GM12878 (cell line): Measurements from ENCODE around the gene OR2A12. TPM values are rescaled to one million over a fixed set of nuclear protein-coding genes. Genes with fewer than 3 reads are reported as not detected.

Source experiments
- ATAC-seq: fragments of 200-7000 bp; cut with Tn5 transposase; 3 replicates; pipeline ENCODE4 v1.9.1; 2020; ENCODE audit warnings: mild to moderate bottlenecking, moderate library complexity
- BruUV-seq: library from RNA; stranded (reverse); fragments of 400-500 nt; replicated peaks from 2 replicates; lab custom pipeline; 2021; lab: Mats Ljungman, UMichigan
- CTCF ChIA-PET: fragments of 300-600 bp; sonication (Branson Sonifier 250); formaldehyde crosslinking; extraction: SDS; loops from one replicate; lab custom pipeline; 2021; ENCODE audit warnings: inconsistent platforms; lab: Yijun Ruan, JAX
- POLR2A ChIA-PET: fragments of 350-600 bp; formaldehyde crosslinking; extraction: SDS; loops from one replicate; lab custom pipeline; 2021; ENCODE audit warnings: inconsistent platforms; lab: Charles Lee
- RAD21 ChIA-PET: fragments of 300-600 bp; sonication (Branson Sonifier 250); formaldehyde crosslinking; loops from one replicate; lab custom pipeline; 2023; ENCODE audit warnings: antibody characterized with exemption; ENCODE audit not compliant: unreplicated experiment; lab: Charles Lee
- SMC1A ChIA-PET: fragments of 300-600 bp; sonication (Branson Sonifier 250); formaldehyde crosslinking; loops from one replicate; lab custom pipeline; 2023; ENCODE audit not compliant: unreplicated experiment, uncharacterized antibody; lab: Charles Lee
- DNase-seq: peaks from one replicate; pipeline ENCODE4 v3.0.0-alpha.2; 2011; ENCODE audit warnings: low read depth, low spot score
- FAIRE-seq: peaks from 3 replicates; lab custom pipeline; 2011; peaks lifted over from hg19 to GRCh38; lab: Jason Lieb, UNC
- H2AFZ ChIP-seq: 2 replicates; pipeline ENCODE4 v1.6.0; 2011; ENCODE audit warnings: low read depth, low read length, control low read depth; ENCODE audit not compliant: control insufficient read depth
- H3K27ac ChIP-seq: 2 replicates; pipeline ENCODE4 v1.5.1; 2011; ENCODE audit warnings: control low read depth; ENCODE audit not compliant: control insufficient read depth, insufficient read depth
- H3K27me3 ChIP-seq, 2 experiments: replicated peaks in 1 of 2; 2 replicates each; pipeline versions ENCODE4 v1.6.0 to v1.6.1; 2011; ENCODE audit warnings: low read length in 1 of 2; ENCODE audit not compliant: control insufficient read depth in 2 of 2, insufficient read depth in 2 of 2
- H3K36me3 ChIP-seq, 2 experiments: 2 replicates each; pipeline ENCODE4 v1.5.1; 2011; ENCODE audit warnings: low read length in 1 of 2; ENCODE audit not compliant: control insufficient read depth in 2 of 2, insufficient read depth in 2 of 2
- H3K4me1 ChIP-seq: 2 replicates; pipeline ENCODE4 v1.6.1; 2011; ENCODE audit warnings: mild to moderate bottlenecking, low read length, moderate library complexity, mixed read lengths; ENCODE audit not compliant: control insufficient read depth, insufficient read depth
- H3K4me2 ChIP-seq: 2 replicates; pipeline ENCODE4 v1.6.0; 2011; ENCODE audit warnings: control low read depth; ENCODE audit not compliant: control insufficient read depth, insufficient read depth
- H3K4me3 ChIP-seq: fragments of 200-600 bp; sonication (generic); 2 replicates; pipeline ENCODE4 v1.5.1; 2016
- H3K79me2 ChIP-seq: 2 replicates; pipeline ENCODE4 v1.6.0; 2011; ENCODE audit warnings: low read length; ENCODE audit not compliant: control insufficient read depth, insufficient read depth
- H3K9ac ChIP-seq: 2 replicates; pipeline ENCODE4 v1.8.0; 2011; ENCODE audit warnings: low read length, control low read depth, mixed read lengths; ENCODE audit not compliant: control insufficient read depth, insufficient read depth
- H3K9me3 ChIP-seq: replicated peaks from 3 replicates; pipeline ENCODE4 v1.5.1; 2011; ENCODE audit warnings: mild to moderate bottlenecking, low read length; ENCODE audit not compliant: control insufficient read depth, insufficient read depth
- H4K20me1 ChIP-seq: 2 replicates; pipeline ENCODE4 v1.6.0; 2011; ENCODE audit not compliant: control insufficient read depth, insufficient read depth
- ATF7 ChIP-seq: fragments of 450-650 bp; IDR thresholded peaks from 2 replicates; pipeline ENCODE4 v1.6.1; 2016; ENCODE audit warnings: low read depth, mild to moderate bottlenecking
- CBFB ChIP-seq: IDR thresholded peaks from 2 replicates; pipeline ENCODE4 v1.6.1; 2016; ENCODE audit warnings: antibody characterized with exemption, low read depth
- EZH2 ChIP-seq: IDR thresholded peaks from 2 replicates; pipeline ENCODE4 v1.6.1; 2012; ENCODE audit warnings: low read depth, mild to moderate bottlenecking, control low read depth, inconsistent platforms, low read length, borderline replicate concordance; ENCODE audit not compliant: control insufficient read depth
- IKZF2 ChIP-seq, 2 experiments: fragments of 450-650 bp; IDR thresholded peaks; 2 replicates each; pipeline ENCODE4 v1.6.1; 2017; ENCODE audit warnings: mild to moderate bottlenecking in 2 of 2, moderate library complexity in 2 of 2
- KDM1A ChIP-seq: fragments of 200-600 bp; sonication (generic); IDR thresholded peaks from 2 replicates; pipeline ENCODE4 v1.6.1; 2016; ENCODE audit warnings: borderline replicate concordance
- MYB ChIP-seq: fragments of 150-350 bp; IDR thresholded peaks from 2 replicates; pipeline ENCODE4 v1.6.1; 2014; ENCODE audit warnings: mild to moderate bottlenecking, low read depth, low read length, borderline replicate concordance
- MYC ChIP-seq: IDR thresholded peaks from 2 replicates; pipeline ENCODE4 v1.6.1; 2011; ENCODE audit warnings: mild to moderate bottlenecking, low read length, moderate library complexity, inconsistent platforms; ENCODE audit not compliant: insufficient read depth, insufficient replicate concordance, insufficient read length, severe bottlenecking
- RB1 ChIP-seq: fragments of 450-650 bp; formaldehyde crosslinking; IDR thresholded peaks from 2 replicates; pipeline ENCODE4 v1.6.1; 2017; ENCODE audit warnings: mild to moderate bottlenecking, borderline replicate concordance
- YBX1 ChIP-seq: fragments of 450-650 bp; IDR thresholded peaks from 2 replicates; pipeline ENCODE4 v1.6.1; 2016; ENCODE audit warnings: antibody characterized with exemption
- WGBS: methylation state at CpG from one replicate; pipeline ENCODE4 v1.1.6; 2016; ENCODE audit warnings: low lambda C conversion rate; ENCODE audit not compliant: insufficient replicate concordance, insufficient coverage; ENCODE audit errors: missing lambda C conversion rate; 5-methylcytosine and 5-hydroxymethylcytosine counted together
- in situ Hi-C: fragments of 300-500 bp; cut with MboI; formaldehyde crosslinking; loops from 9 replicates; pipeline ENCODE4 v1.14.3; 2018; ENCODE audit warnings: mixed read lengths
- intact Hi-C: fragments of 100-400 bp; cut with micrococcal nuclease; formaldehyde crosslinking; loops from one replicate; pipeline ENCODE4 v1.14.2; 2022; ENCODE audit not compliant: unreplicated experiment
- polyA plus RNA-seq, 11 experiments: library from polyadenylated mRNA; depleted of rRNA in 4 of 11; unstranded in 6 of 11; stranded (reverse) in 5 of 11; fragments of >200 nt; fragmentation: Nextera tagmentation in 4 of 11; fragmentation: Illumina TruSeq in 1 of 11; extraction: Ambion mirVana in 4 of 11; extraction: Trizol in 1 of 11; gene quantifications; 1 replicate in 1 of 11; 2 replicates in 10 of 11; pipeline versions ENCODE4 v1.2.1 to v1.2.3, GENCODE V29; 2011 to 2016; ENCODE audit warnings: inconsistent platforms in 2 of 11, missing spikeins in 2 of 11, low read depth in 1 of 11
- total RNA-seq, 4 experiments: library from RNA; depleted of rRNA in 3 of 4; stranded (reverse); fragments of >200 nt in 3 of 4; fragmentation: Illumina TruSeq in 1 of 4; extraction: Trizol in 1 of 4; gene quantifications; 2 replicates each; pipeline versions ENCODE4 v1.2.1 to v1.2.3, GENCODE V29; 2013 to 2021
- TF ChIP-seq, protein P1 (sequence below): fragments of 150-350 bp; IDR thresholded peaks from 2 replicates; pipeline ENCODE4 v1.6.1; 2016; ENCODE audit warnings: low read depth, low read length
- TF ChIP-seq, protein P2 (sequence below): fragments of 450-650 bp; IDR thresholded peaks from 2 replicates; pipeline ENCODE4 v1.6.1; 2016; ENCODE audit warnings: mild to moderate bottlenecking
- TF ChIP-seq, protein P3 (sequence below): fragments of 150-350 bp; IDR thresholded peaks from 2 replicates; pipeline ENCODE4 v1.6.1; 2014; ENCODE audit warnings: mild to moderate bottlenecking, low read depth, low read length

OR2A12 gene
- total and polyA plus RNA-seq, 10 of the 15 experiments (the other 5 are each of a cell fraction or from before 2014, with no cell fraction given) = not detected

DNA sequence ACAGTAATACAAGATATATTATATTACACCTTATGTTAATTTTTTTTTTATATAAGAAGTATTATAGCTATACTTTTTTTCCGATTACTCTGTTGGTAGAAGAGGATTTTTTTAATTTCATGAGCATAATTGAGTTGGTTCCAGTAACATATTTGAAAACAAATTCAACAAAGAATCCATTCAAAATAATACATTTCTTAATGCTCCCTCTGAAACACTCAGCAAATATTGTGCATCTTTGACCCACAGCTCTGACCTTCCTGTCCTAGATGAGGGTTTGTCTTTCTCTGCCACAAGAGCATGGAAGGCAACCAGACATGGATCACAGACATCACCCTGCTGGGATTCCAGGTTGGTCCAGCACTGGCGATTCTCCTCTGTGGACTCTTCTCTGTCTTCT, 23.2 kb downstream of the OR2A12 start, which contains the start of gene OR2A2 (continued):
- TF ChIP-seq, protein P1, sequence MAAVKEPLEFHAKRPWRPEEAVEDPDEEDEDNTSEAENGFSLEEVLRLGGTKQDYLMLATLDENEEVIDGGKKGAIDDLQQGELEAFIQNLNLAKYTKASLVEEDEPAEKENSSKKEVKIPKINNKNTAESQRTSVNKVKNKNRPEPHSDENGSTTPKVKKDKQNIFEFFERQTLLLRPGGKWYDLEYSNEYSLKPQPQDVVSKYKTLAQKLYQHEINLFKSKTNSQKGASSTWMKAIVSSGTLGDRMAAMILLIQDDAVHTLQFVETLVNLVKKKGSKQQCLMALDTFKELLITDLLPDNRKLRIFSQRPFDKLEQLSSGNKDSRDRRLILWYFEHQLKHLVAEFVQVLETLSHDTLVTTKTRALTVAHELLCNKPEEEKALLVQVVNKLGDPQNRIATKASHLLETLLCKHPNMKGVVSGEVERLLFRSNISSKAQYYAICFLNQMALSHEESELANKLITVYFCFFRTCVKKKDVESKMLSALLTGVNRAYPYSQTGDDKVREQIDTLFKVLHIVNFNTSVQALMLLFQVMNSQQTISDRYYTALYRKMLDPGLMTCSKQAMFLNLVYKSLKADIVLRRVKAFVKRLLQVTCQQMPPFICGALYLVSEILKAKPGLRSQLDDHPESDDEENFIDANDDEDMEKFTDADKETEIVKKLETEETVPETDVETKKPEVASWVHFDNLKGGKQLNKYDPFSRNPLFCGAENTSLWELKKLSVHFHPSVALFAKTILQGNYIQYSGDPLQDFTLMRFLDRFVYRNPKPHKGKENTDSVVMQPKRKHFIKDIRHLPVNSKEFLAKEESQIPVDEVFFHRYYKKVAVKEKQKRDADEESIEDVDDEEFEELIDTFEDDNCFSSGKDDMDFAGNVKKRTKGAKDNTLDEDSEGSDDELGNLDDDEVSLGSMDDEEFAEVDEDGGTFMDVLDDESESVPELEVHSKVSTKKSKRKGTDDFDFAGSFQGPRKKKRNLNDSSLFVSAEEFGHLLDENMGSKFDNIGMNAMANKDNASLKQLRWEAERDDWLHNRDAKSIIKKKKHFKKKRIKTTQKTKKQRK = no peak
- TF ChIP-seq IKZF2 (IDR thresholded peaks at IDR 0.05) (no peak), CBFB (no peak)

DNA sequence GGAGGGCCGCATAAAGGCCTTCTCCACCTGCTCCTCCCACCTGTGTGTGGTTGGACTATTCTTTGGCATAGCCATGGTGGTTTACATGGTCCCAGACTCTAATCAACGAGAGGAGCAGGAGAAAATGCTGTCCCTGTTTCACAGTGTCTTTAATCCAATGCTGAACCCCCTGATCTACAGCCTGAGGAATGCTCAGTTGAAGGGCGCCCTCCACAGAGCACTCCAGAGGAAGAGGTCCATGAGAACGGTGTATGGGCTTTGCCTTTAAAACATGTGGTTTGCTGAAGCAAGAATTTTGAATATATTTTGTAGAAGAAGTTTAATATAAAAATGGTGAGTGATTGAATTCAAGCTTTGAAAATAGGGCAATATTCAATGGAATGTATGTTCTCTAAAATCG, 24.2 kb downstream of the OR2A12 start:
- Histone ChIP-seq H4K20me1 (no peaks in the 10 kb centered on the region), H3K4me1 (no peaks in the 10 kb centered on the region), H3K9me3 (no peaks in the 10 kb centered on the region), H3K27me3 (no peaks in the 10 kb centered on the region), H3K4me2 (no peak overlapping the region), H3K36me3 (no peaks in the 10 kb centered on the region), H3K9ac (no peak overlapping the region), H2AFZ (no peak overlapping the region), H3K4me3 (no peak overlapping the region), H3K79me2 (no peaks in the 10 kb centered on the region), H3K27ac (no peak overlapping the region)
- POLR2A ChIA-PET = no interaction called here
- SMC1A ChIA-PET = no interaction called here
- CTCF ChIA-PET = no interaction called here
- no peak for DNase-seq
- no peak for ATAC-seq
- RAD21 ChIA-PET = no interaction called here
- no TSS peak for BruUV-seq
- in situ Hi-C loops = no loop called here
- WGBS = 15% methylated on average over 5 of the region's 5 CpGs
- FAIRE-seq = no peak
- intact Hi-C loops = no loop called here
- TF ChIP-seq ATF7 = no peak
- no peak for TF ChIP-seq MYC
- no peak for TF ChIP-seq EZH2
- no peak for TF ChIP-seq KDM1A
- TF ChIP-seq, protein P2, sequence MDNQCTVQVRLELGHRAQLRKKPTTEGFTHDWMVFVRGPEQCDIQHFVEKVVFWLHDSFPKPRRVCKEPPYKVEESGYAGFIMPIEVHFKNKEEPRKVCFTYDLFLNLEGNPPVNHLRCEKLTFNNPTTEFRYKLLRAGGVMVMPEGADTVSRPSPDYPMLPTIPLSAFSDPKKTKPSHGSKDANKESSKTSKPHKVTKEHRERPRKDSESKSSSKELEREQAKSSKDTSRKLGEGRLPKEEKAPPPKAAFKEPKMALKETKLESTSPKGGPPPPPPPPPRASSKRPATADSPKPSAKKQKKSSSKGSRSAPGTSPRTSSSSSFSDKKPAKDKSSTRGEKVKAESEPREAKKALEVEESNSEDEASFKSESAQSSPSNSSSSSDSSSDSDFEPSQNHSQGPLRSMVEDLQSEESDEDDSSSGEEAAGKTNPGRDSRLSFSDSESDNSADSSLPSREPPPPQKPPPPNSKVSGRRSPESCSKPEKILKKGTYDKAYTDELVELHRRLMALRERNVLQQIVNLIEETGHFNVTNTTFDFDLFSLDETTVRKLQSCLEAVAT = no peak
- TF ChIP-seq MYB = no peak
- TF ChIP-seq YBX1 = no peak
- no peak for TF ChIP-seq RB1
- TF ChIP-seq, protein P3, sequence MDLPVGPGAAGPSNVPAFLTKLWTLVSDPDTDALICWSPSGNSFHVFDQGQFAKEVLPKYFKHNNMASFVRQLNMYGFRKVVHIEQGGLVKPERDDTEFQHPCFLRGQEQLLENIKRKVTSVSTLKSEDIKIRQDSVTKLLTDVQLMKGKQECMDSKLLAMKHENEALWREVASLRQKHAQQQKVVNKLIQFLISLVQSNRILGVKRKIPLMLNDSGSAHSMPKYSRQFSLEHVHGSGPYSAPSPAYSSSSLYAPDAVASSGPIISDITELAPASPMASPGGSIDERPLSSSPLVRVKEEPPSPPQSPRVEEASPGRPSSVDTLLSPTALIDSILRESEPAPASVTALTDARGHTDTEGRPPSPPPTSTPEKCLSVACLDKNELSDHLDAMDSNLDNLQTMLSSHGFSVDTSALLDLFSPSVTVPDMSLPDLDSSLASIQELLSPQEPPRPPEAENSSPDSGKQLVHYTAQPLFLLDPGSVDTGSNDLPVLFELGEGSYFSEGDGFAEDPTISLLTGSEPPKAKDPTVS = no peak
